ENCODE data around the gene NPLOC4. TPM values are rescaled to one million over a fixed set of nuclear protein-coding genes. Genes with fewer than 3 reads are reported as not detected.

The NPLOC4 gene
- total RNA-seq, 1 donor from 2014 or later: 128 TPM

GRCh38 chr17:81660441-81660840 is 23.5 kb upstream of the NPLOC4 start:
- Histone ChIP-seq H3K27ac (no peak overlapping the region), H3K9me3 (no peaks in the 10 kb centered on the region), H3K4me1 (peaks cover 0 to 3% of the 10 kb centered on the region in 2 donors), H3K36me3 (no peaks in the 10 kb centered on the region), H3K4me3 (no peak overlapping the region), H3K27me3 (peaks cover 5% of the 10 kb centered on the region)
- intact Hi-C loops (cut with DNase I): no loop called here
- TF ChIP-seq, protein P1, sequence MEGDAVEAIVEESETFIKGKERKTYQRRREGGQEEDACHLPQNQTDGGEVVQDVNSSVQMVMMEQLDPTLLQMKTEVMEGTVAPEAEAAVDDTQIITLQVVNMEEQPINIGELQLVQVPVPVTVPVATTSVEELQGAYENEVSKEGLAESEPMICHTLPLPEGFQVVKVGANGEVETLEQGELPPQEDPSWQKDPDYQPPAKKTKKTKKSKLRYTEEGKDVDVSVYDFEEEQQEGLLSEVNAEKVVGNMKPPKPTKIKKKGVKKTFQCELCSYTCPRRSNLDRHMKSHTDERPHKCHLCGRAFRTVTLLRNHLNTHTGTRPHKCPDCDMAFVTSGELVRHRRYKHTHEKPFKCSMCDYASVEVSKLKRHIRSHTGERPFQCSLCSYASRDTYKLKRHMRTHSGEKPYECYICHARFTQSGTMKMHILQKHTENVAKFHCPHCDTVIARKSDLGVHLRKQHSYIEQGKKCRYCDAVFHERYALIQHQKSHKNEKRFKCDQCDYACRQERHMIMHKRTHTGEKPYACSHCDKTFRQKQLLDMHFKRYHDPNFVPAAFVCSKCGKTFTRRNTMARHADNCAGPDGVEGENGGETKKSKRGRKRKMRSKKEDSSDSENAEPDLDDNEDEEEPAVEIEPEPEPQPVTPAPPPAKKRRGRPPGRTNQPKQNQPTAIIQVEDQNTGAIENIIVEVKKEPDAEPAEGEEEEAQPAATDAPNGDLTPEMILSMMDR (IDR thresholded peaks at IDR 0.05): no peak
- no peak for DNase-seq (ENCODE audit: low spot score in 2 of 2)

- Histone ChIP-seq H3K4me3 (no peak overlapping the region), H3K9me3 (no peaks in the 10 kb centered on the region), H3K27ac (no peak overlapping the region), H3K4me1 (no peaks in the 10 kb centered on the region), H3K36me3 (no peaks in the 10 kb centered on the region), H3K27me3 (peaks cover 5% of the 10 kb centered on the region)
- intact Hi-C loops (cut with DNase I): no loop called here
- TF ChIP-seq, protein P1 (IDR thresholded peaks at IDR 0.05): no peak
- DNase-seq (ENCODE audit: low spot score in 2 of 2): no peak
Observed at GRCh38 chr17:81659038-81659437, 22.1 kb upstream of the NPLOC4 start.

DNA sequence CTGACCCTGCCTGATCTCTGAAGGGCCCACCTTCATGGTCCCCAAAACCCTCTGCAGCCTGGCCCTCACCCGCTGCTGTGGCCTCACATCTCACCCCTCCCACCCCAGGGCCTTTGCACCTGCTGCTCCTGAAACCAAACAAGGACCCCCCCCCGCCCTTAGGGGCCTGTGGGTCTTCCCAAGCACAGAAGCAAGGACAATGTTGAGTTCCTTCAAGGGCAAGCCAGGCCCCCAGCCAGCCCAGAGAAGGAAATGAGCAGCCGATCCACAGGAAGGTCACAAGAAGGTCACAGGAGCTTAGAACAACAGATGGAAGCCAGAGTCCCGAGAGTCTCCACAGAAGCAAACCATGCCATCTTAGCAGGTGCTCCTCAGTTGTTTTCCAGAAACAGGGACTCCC is 19.9 kb upstream of the NPLOC4 start:
- intact Hi-C loops (cut with DNase I): no loop called here
- TF ChIP-seq, protein P1 (IDR thresholded peaks at IDR 0.05): no peak
- Histone ChIP-seq H3K27me3 (peaks cover 5% of the 10 kb centered on the region), H3K9me3 (no peaks in the 10 kb centered on the region), H3K27ac (no peak overlapping the region), H3K4me3 (no peak overlapping the region), H3K36me3 (no peaks in the 10 kb centered on the region), H3K4me1 (no peaks in the 10 kb centered on the region)
- DNase-seq (ENCODE audit: low spot score in 2 of 2): no peak

- no peak within 1 kb of the TSS for H3K27ac ChIP-seq
- peaks cover 5% of the 10 kb centered on the region for H3K27me3 ChIP-seq
- TF ChIP-seq, protein P1 (IDR thresholded peaks at IDR 0.05): no peak
- H3K9me3 ChIP-seq: no peaks in the 10 kb centered on the region
- no peak within 1 kb of the TSS for H3K4me3 ChIP-seq
- DNase-seq (ENCODE audit: low spot score in 2 of 2): no peak
- H3K4me1 ChIP-seq: no peaks in the 10 kb centered on the region
- no peaks in the 10 kb centered on the region for H3K36me3 ChIP-seq
- intact Hi-C loops (cut with DNase I): no loop called here
Observed at GRCh38 chr17:81656118-81656743, 19.3 kb upstream of the NPLOC4 start, which contains the start of gene PDE6G. PDE6G (minus strand) TSS chr17:81656542; CDS start chr17:81653305, 3,237 bp downstream.

- DNase-seq (ENCODE audit: low spot score in 2 of 2): no peak
- H3K36me3 ChIP-seq: no peaks in the 10 kb centered on the region
- no peaks in the 10 kb centered on the region for H3K9me3 ChIP-seq
- no peak overlapping the region for H3K27ac ChIP-seq
- no peak overlapping the region for H3K4me3 ChIP-seq
- H3K4me1 ChIP-seq: no peaks in the 10 kb centered on the region
- H3K27me3 ChIP-seq: peaks cover 5% of the 10 kb centered on the region
- intact Hi-C loops (cut with DNase I): no loop called here
- TF ChIP-seq, protein P1 (IDR thresholded peaks at IDR 0.05): no peak
Observed at GRCh38 chr17:81655378-81656117, 18.6 kb upstream of the NPLOC4 start.

All from ascending aorta (tissue), 2 donors.